Activated CD4-positive, CD25-positive, alpha-beta regulatory T cell (primary cell): ENCODE measurements around the gene MUC5B.
"Not testable (repeated sequence)": the region's sequence is repeated elsewhere in the genome, so short reads cannot be mapped to it uniquely, and the experiment has no call there.

Source experiments
- DNase-seq, 4 experiments: peaks; one replicate each; lab custom pipeline; 2025; lab: John Stamatoyannopoulos, UW

MUC5B gene

DNA sequence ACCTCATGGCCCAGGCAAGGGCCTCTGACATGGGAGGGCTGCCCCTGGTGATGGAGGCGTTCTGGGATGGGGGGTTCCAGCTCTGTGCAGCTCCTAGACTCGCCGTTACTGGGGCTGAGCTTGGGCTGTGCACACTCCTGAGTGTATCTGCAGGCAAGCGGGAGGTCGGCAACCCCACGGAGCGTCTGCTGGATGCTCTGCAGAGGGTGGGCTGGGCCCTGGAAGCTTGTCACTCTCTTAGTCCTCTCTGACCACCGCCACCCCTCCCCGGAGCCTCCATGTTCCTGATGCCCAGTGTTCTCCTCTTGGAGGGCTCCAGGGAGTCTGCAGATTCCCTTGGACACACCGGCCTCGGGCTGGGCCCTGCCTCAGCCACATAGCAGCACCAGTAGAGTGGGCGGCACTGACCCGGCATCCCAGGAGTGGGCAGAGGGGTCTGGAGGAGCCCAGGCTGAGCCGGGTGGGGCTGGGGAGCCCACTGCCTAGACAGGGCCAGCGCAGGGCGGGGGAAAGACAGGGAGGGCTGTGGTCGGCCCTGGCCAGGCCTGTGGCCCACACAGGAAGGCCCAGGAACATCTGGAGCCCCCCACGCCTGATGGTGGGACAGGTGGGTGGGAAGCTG lies 20.6 kb upstream of the MUC5B start:
- DNase-seq, result no peak

DNA sequence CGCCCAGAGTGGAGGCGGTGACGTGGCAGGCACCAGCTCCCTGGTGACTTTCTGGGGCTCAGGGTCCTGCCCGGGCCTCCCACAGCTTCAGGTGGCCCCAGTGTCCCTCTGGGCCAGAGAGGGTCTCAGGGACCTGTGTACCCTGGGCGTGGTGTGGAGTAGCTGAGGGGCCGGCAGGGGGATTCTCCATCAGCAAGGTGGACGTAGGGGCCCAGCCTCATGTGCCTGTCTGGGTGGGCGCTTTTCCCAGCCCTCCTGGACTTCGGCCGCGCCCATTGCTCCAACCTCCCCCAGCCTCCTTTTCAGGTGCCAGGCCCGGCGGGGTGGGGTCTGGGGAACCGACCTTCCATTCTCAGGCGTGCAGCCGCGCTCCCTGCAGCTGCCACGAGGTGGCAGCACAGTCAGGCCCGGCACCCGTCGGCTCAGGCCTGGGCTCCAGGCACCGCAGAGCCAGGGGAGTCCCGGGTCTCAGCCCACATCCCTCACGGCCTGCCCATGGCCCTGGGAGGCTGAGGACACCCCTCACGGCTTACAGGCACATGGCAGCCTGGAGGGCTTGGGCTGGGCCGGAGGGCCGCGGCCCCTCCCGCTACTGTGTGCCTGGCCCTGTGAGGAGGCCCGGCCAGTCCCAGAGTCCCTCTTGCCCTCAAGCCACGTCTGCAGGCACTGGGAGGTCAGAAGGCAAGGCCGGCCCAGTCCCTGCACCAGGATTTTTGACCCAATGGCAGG lies 19.9 kb upstream of the MUC5B start:
- DNase-seq, result peak; percentile 43 to 54 (median 48)

DNA sequence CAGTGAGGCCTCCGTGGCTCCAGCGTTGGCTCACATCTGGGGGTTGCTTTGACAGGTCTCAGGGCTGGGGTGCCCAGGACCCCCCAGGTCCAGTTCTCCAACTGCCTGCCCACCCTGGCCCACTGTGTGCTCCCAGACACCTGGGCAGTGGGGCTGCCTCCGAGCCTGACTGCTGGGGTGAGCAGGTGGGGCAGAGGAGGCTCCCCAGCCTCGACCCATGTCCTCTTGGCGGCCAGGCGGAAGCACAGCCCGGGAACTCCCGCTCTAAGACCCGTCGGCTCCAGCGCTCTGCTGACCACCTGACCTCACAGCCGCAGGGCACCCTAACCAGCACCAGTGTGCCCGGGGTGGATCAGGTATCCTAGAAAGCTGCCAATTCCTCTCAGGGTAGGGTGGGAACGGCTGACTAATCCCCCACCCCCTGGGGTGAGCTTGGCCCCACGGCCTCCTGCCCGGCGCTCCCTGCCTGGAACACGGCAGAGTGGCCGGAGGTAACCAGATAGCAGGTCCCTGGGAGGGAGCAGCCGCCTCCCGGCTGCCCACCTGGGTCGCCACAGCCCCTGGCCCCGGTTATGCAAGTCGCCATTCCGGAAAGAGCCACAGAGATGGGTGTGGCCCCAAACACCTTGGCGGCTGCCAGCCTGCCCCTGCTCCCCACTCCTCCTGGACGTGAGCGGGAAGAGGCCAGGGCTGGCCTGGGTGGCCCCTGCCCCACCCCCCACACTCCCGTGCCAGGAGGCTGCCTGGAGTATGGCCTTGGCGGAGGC lies 19.2 kb upstream of the MUC5B start:
- DNase-seq, result no peak

DNA sequence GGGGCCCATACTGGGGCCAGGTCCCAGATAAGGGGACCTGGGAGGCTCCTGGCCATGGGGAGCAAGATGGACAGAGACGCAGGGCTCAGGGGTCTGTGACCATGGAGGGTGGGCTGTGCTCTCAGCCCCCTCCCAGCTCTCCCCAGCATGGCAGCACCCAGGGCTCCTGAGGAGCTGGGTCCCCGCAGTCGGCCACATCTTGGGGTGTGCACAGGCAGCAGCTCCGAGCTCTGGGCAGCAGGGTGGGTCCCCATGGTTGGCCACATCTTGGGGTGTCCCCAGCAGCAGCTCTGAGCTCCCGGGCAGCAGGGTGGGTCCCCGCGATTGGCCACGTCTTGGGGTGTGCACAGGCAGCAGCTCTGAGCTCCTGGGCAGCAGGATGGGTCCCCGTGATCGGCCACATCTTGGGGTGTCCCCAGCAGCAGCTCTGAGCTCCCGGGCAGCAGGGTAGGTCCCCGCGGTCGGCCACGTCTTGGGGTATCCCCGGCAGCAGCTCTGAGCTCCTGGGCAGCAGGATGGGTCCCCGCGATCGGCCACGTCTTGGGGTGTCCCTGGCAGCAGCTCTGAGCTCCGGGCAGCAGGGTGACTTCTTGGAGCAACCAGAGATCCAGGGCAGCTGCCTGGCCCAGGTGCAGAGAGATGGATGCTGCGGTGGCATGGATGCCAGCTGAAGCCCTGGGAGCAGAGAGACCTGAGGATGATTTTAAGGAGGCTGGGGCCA lies 18.3 kb upstream of the MUC5B start:
- no peak for DNase-seq

DNA sequence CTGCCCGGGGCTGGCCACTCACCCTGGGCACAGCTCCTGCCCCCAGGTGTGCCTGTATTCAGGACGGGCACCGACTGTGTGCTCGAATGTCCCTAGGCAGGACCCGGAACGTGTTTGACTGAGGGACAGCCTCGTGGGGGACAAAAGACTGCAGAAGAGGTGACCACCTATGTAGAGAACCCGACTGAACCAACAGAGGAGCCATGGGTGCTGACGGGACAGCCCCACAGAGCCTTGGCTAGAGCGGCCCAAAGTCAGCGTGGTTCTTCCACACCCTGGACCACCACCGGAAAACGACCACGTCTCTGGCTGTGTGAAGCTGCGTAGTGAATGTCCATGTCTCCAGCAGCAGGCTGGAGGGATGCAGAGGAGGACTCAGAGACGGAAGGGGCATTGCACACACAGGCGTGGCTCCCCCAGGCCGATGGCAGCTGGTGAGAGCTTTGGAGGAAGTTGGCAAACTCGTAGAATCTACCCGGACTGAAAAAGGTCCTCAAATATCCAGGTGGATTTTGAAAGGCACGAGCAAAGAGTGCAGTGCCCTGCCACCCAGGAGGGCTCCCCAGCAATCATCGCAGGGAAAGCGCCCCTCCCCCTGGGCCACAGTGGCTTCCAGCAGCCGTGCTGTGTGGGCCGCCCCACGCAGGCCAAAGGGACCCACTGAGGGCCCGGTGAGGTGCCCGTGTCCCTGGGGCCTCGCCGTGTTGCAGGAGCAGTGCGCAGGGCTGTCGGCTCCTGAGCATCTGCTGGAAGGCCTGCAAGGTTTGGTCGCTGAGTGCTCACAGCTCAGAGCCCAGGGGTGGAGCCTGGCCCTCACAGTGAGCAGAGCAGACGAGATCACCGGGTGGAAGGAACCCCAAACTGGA lies 17.5 kb upstream of the MUC5B start:
- no peak for DNase-seq

- no peak for DNase-seq
Measured at GRCh38 chr11:1205987-1206331, 16.9 kb upstream of the MUC5B start.

DNA sequence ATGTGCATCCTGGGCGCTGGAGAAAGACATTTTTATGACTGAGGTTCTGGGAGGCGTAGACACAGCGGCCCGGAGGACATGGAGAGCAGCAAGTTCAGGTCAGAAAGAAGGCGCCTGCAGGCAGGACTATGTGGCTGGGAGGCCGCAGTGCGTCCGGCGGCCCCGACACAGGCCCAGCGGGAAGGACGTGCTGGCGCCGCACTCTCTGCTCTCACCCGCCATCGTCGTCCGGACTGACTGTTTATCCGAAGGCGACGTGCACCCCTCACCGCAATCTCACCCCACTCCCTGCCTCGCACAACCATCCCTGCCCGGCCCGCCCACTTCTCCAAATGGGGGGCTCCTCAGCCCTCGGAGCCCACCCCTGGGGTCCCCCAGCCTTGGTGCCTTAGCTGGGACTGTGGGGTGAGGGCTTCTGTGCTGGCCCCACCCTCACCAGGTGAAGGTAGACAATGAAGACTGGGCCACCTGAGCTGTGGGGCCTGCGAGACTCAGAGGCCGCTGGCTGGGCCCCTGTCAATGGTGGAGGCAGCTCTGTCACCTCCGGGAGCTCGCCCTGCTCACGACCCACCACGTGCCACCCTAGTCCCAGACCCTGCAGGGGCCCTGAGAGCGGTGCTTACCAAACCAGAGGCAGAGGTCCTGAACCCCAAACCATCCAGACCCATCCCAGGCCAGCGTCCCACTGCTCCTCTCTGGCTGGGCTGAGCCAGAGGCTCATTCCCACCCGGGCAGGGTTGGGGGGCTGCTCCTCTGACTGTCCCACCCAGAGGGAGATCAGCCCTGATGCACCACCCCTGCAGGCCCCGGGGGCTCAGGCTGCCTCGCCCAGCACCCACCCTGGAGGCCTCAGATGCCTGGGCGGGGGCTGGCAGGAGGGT lies 16.2 kb upstream of the MUC5B start:
- DNase-seq, result no peak

GRCh38 chr11:1207401-1208143 lies 15.3 kb upstream of the MUC5B start:
- DNase-seq, result no peak

- no peak for DNase-seq
Measured at GRCh38 chr11:1208144-1208393, 14.8 kb upstream of the MUC5B start.

GRCh38 chr11:1208394-1209261 lies 14.2 kb upstream of the MUC5B start:
- no peak for DNase-seq

DNA sequence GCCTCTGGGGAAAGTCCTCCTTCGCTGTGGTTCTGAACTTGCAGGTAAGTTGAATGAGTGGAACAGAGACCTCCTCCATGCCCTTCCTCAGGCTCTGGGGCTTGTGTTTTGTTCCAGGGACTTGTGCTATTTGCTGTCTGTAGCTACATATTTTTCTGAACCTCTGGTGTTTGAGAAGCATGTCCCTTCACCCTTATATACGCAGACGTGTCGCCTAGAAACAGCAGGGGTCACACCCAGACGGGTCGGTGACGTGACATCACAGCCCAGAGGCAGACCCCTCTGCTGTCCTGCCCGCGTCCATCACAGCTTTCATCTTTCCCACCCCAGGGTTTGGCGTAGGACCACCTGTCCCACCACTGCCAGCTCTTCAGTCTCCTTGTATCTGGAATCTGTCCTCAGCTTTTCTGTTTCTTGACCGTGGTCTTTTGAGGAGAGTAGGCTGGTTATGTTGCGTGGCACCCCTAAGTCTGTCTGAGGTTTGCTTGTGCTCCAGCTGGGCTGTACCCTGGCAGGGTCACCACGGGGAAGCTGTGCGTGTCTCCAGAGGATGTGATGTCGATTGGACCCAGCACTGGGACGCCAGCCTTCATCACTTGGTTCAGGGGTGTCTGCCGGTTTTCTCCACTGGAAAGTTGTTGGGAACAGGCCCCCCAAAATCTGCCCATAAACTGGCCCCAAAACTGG lies 13.4 kb upstream of the MUC5B start:
- no peak for DNase-seq

DNA sequence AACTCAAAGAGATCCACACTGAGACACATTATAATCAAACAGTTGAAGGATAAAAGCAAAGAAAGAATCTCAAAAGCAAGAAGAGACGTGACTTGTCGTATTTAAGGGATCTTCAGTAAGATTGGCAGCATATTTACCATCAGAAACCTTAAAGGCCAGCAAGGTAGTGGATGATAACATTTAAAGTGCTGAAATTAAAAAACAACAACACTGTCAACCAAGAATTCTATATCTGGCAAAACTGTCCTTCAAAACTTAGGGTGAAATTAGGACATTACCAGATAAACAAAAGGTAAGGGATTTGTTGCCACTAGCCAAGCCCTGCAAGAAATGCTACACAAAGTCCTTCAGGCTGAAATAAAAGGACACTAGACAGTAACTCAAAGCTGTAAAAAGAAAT lies 11.0 kb upstream of the MUC5B start:
- no peak for DNase-seq

DNA sequence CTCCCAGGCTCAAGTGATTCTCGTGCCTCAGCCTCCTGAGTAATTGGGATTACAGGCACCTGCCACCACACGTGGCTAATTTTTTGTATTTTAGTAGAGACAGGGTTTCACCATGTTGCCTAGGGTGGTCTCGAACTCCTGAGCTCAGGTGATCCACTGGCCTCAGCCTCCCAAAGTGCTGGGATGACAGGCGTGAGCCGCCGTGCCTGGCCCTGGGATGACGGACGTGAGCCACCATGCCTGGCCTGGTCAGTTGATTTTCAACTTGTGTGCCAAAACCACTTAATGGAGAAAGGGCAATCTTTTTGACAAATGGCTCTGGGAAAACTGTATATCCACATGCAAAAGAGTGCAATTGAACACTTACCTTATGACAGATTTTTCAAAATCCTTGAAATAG lies 7.0 kb upstream of the MUC5B start:
- DNase-seq, result not testable (repeated sequence)

GRCh38 chr11:1217151-1217550 lies 5.7 kb upstream of the MUC5B start:
- DNase-seq, result no peak

- no peak for DNase-seq
Measured at GRCh38 chr11:1218256-1218787, 4.5 kb upstream of the MUC5B start.

- no peak for DNase-seq
Measured at GRCh38 chr11:1218788-1219445, 3.9 kb upstream of the MUC5B start.

DNA sequence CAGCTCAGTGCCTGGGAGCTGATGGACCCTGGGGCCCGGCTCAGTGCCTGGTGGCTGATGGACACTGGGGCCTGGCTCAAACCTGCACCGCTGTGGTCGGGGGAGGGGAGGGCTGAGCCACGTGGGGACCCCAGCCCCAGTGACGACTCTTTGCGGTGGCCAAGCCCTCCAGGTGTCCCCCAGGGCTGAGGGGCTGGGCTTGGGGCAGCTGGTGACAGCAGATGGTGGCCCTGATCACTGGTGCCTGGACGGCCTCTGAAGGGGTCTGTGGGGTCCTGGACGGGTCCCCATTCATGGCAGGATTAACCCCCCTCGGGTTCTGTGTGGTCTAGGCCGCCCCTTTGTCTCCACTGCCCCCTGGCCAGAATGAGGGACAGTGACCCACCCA lies 3.4 kb upstream of the MUC5B start:
- no peak for DNase-seq
